ENCODE data around the gene PCSK9. TPM values are rescaled to one million over a fixed set of nuclear protein-coding genes. Genes with fewer than 3 reads are reported as not detected.

PCSK9 gene
- total RNA-seq, 1 donor from 2014 or later = 1.4 TPM

DNA sequence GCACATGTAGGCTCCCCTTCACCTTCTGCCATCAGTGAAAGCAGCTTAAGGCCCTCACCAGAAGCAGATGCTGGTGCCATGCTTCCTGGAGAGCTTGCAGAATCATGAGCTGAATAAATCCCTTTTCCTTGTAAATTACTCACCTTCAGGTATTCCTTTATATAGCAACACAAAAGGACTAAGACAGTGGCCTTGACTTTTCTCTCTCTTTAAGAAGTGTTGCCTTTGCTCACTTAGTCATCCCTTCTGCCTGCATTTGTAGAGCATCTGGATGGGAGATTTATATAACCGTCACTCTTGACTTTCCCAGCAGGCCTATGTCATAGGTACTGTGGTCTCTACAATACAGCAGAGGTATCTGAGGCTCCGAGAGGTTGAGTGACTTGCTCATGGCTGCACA lies 3.7 kb downstream of the PCSK9 start:
- H3K79me2 ChIP-seq (ENCODE audit: insufficient read depth, low read length) = no peaks in the 10 kb centered on the region
- H3K4me2 ChIP-seq (ENCODE audit: low read length) = no peak overlapping the region
- H3K9me3 Mint-ChIP-seq (ENCODE audit: unreplicated experiment) = no peaks in the 10 kb centered on the region
- H2AFZ ChIP-seq (ENCODE audit: low read depth, low read length) = no peak overlapping the region
- FAIRE-seq (no peak), DNase-seq (ENCODE audit: low read depth) (no peak)
- peaks cover 47% of the 10 kb centered on the region for H3K27me3 ChIP-seq (ENCODE audit: insufficient read depth, low read length)
- no peak overlapping the region for H3K27ac ChIP-seq (ENCODE audit: low read depth, low read length)
- H3K9me3 ChIP-seq (ENCODE audit: insufficient read depth, low read depth, low read length) = no peaks in the 10 kb centered on the region
- H3K27me3 Mint-ChIP-seq (ENCODE audit: low read depth, unreplicated experiment) = peaks cover 70% of the 10 kb centered on the region
- H3K36me3 Mint-ChIP-seq (ENCODE audit: low read depth, unreplicated experiment) = no peaks in the 10 kb centered on the region
- H3K4me3 ChIP-seq (ENCODE audit: insufficient read depth, low read depth, low read length) = no peak overlapping the region
- no peaks in the 10 kb centered on the region for H4K20me1 ChIP-seq (ENCODE audit: insufficient read depth, low read length)
- TF ChIP-seq, protein P1, sequence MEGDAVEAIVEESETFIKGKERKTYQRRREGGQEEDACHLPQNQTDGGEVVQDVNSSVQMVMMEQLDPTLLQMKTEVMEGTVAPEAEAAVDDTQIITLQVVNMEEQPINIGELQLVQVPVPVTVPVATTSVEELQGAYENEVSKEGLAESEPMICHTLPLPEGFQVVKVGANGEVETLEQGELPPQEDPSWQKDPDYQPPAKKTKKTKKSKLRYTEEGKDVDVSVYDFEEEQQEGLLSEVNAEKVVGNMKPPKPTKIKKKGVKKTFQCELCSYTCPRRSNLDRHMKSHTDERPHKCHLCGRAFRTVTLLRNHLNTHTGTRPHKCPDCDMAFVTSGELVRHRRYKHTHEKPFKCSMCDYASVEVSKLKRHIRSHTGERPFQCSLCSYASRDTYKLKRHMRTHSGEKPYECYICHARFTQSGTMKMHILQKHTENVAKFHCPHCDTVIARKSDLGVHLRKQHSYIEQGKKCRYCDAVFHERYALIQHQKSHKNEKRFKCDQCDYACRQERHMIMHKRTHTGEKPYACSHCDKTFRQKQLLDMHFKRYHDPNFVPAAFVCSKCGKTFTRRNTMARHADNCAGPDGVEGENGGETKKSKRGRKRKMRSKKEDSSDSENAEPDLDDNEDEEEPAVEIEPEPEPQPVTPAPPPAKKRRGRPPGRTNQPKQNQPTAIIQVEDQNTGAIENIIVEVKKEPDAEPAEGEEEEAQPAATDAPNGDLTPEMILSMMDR (IDR thresholded peaks at IDR 0.05; ENCODE audit: insufficient read depth, low read depth, low read length) = no peak
- TF ChIP-seq EZH2 (IDR thresholded peaks at IDR 0.05; ENCODE audit: insufficient read depth, low read length) = no peak
- peaks cover 2% of the 10 kb centered on the region for H3K4me1 Mint-ChIP-seq (ENCODE audit: low read depth, unreplicated experiment)
- H3K4me1 ChIP-seq (ENCODE audit: insufficient read depth, low read length) = peaks cover 10% of the 10 kb centered on the region
- H3K4me3 Mint-ChIP-seq (ENCODE audit: unreplicated experiment) = no peak overlapping the region
- H3K9ac ChIP-seq (ENCODE audit: low read length) = no peak overlapping the region
- no peaks in the 10 kb centered on the region for H3K36me3 ChIP-seq (ENCODE audit: insufficient read depth, low read length)
- no peak overlapping the region for H3K27ac Mint-ChIP-seq (ENCODE audit: unreplicated experiment)

DNA sequence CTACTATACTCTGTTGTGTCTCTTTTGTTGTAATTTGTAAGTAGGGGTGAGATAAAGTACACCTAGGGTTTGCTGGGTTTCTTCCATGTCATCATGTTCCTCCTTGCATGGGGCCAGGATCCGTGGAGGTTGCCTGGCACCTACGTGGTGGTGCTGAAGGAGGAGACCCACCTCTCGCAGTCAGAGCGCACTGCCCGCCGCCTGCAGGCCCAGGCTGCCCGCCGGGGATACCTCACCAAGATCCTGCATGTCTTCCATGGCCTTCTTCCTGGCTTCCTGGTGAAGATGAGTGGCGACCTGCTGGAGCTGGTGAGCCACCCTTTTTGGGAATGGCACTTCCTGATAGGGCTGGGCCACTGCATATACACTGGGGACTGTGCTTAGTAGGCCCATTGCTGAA lies 4.4 kb downstream of the PCSK9 start:
- Histone ChIP-seq H3K36me3 (ENCODE audit: insufficient read depth, low read length) (no peaks in the 10 kb centered on the region), H3K79me2 (ENCODE audit: insufficient read depth, low read length) (no peaks in the 10 kb centered on the region), H4K20me1 (ENCODE audit: insufficient read depth, low read length) (no peaks in the 10 kb centered on the region), H3K4me3 (ENCODE audit: insufficient read depth, low read depth, low read length) (no peak overlapping the region), H3K4me2 (ENCODE audit: low read length) (no peak overlapping the region), H3K27me3 (ENCODE audit: insufficient read depth, low read length) (peaks cover 40% of the 10 kb centered on the region), H3K4me1 (ENCODE audit: insufficient read depth, low read length) (peaks cover 10% of the 10 kb centered on the region), H2AFZ (ENCODE audit: low read depth, low read length) (no peak overlapping the region), H3K9ac (ENCODE audit: low read length) (no peak overlapping the region), H3K9me3 (ENCODE audit: insufficient read depth, low read depth, low read length) (no peaks in the 10 kb centered on the region), H3K27ac (ENCODE audit: low read depth, low read length) (no peak overlapping the region)
- H3K4me1 Mint-ChIP-seq (ENCODE audit: low read depth, unreplicated experiment) = peaks cover 2% of the 10 kb centered on the region
- no peaks in the 10 kb centered on the region for H3K9me3 Mint-ChIP-seq (ENCODE audit: unreplicated experiment)
- peaks cover 67% of the 10 kb centered on the region for H3K27me3 Mint-ChIP-seq (ENCODE audit: low read depth, unreplicated experiment)
- no peak overlapping the region for H3K4me3 Mint-ChIP-seq (ENCODE audit: unreplicated experiment)
- H3K27ac Mint-ChIP-seq (ENCODE audit: unreplicated experiment) = no peak overlapping the region
- FAIRE-seq (no peak), DNase-seq (ENCODE audit: low read depth) (no peak)
- H3K36me3 Mint-ChIP-seq (ENCODE audit: low read depth, unreplicated experiment) = no peaks in the 10 kb centered on the region
- TF ChIP-seq, protein P1 (IDR thresholded peaks at IDR 0.05; ENCODE audit: insufficient read depth, low read depth, low read length) = no peak
- no peak for TF ChIP-seq EZH2 (IDR thresholded peaks at IDR 0.05; ENCODE audit: insufficient read depth, low read length)

GRCh38 chr1:55044617-55045397 lies 5.5 kb downstream of the PCSK9 start:
- no peak for TF ChIP-seq EZH2 (IDR thresholded peaks at IDR 0.05; ENCODE audit: insufficient read depth, low read length)
- TF ChIP-seq, protein P1 (IDR thresholded peaks at IDR 0.05; ENCODE audit: insufficient read depth, low read depth, low read length) = no peak
- Histone ChIP-seq H3K79me2 (ENCODE audit: insufficient read depth, low read length) (no peaks in the 10 kb centered on the region), H3K4me2 (ENCODE audit: low read length) (no peak overlapping the region), H3K4me1 (ENCODE audit: insufficient read depth, low read length) (peaks cover 5% of the 10 kb centered on the region), H3K27ac (ENCODE audit: low read depth, low read length) (no peak overlapping the region), H2AFZ (ENCODE audit: low read depth, low read length) (no peak overlapping the region), H3K27me3 (ENCODE audit: insufficient read depth, low read length) (peaks cover 30% of the 10 kb centered on the region), H4K20me1 (ENCODE audit: insufficient read depth, low read length) (no peaks in the 10 kb centered on the region), H3K9me3 (ENCODE audit: insufficient read depth, low read depth, low read length) (no peaks in the 10 kb centered on the region), H3K36me3 (ENCODE audit: insufficient read depth, low read length) (no peaks in the 10 kb centered on the region), H3K4me3 (ENCODE audit: insufficient read depth, low read depth, low read length) (no peak overlapping the region), H3K9ac (ENCODE audit: low read length) (no peak overlapping the region)
- FAIRE-seq (no peak), DNase-seq (ENCODE audit: low read depth) (no peak)
- no peaks in the 10 kb centered on the region for H3K9me3 Mint-ChIP-seq (ENCODE audit: unreplicated experiment)
- H3K36me3 Mint-ChIP-seq (ENCODE audit: low read depth, unreplicated experiment) = no peaks in the 10 kb centered on the region
- H3K4me1 Mint-ChIP-seq (ENCODE audit: low read depth, unreplicated experiment) = no peaks in the 10 kb centered on the region
- H3K27ac Mint-ChIP-seq (ENCODE audit: unreplicated experiment) = no peak overlapping the region
- H3K27me3 Mint-ChIP-seq (ENCODE audit: low read depth, unreplicated experiment) = peaks cover 60% of the 10 kb centered on the region
- H3K4me3 Mint-ChIP-seq (ENCODE audit: unreplicated experiment) = no peak overlapping the region
